Keratinocyte (primary cell): ENCODE data around the gene ZNF443. TPM values are rescaled to one million over a fixed set of nuclear protein-coding genes. Genes with fewer than 3 reads are reported as not detected.

ENCODE experiments used
- DNase-seq: peaks from one replicate; pipeline ENCODE4 v3.0.0-alpha.2; 2011; ENCODE audit warnings: low read depth, missing footprints, low spot score
- FAIRE-seq: peaks from 2 replicates; lab custom pipeline; 2011; peaks lifted over from hg19 to GRCh38; lab: Jason Lieb, UNC
- H2AFZ ChIP-seq: 2 replicates; pipeline ENCODE4 v1.6.0; 2012; ENCODE audit warnings: low read length, control low read depth, inconsistent platforms; ENCODE audit not compliant: control insufficient read depth
- H3K27ac ChIP-seq: 2 replicates; pipeline ENCODE4 v1.5.1; 2011; ENCODE audit warnings: low read length; ENCODE audit not compliant: control insufficient read depth, insufficient read depth
- H3K27me3 ChIP-seq: 3 replicates; pipeline ENCODE4 v1.6.0; 2011; ENCODE audit warnings: low read length; ENCODE audit not compliant: control insufficient read depth, insufficient read depth; ENCODE audit errors: extremely low read depth
- H3K36me3 ChIP-seq, 2 experiments: 2 replicates in 1 of 2; 3 replicates in 1 of 2; pipeline ENCODE4 v1.5.1; 2011; ENCODE audit warnings: low read length in 2 of 2, mild to moderate bottlenecking in 1 of 2; ENCODE audit not compliant: control insufficient read depth in 2 of 2, insufficient read depth in 2 of 2; ENCODE audit errors: extremely low read depth in 1 of 2
- H3K4me1 ChIP-seq: 3 replicates; pipeline ENCODE4 v1.5.1; 2011; ENCODE audit warnings: low read length; ENCODE audit not compliant: control insufficient read depth, insufficient read depth; ENCODE audit errors: extremely low read depth
- H3K4me2 ChIP-seq: 3 replicates; pipeline ENCODE4 v1.6.0; 2011; ENCODE audit warnings: low read depth, low read length; ENCODE audit not compliant: control insufficient read depth, insufficient read depth; ENCODE audit errors: extremely low read depth
- H3K4me3 ChIP-seq, 3 experiments: fragments of 200-600 bp in 1 of 3; sonication (generic) in 1 of 3; 2 replicates in 2 of 3; 3 replicates in 1 of 3; pipeline ENCODE4 v1.5.1; 2011 to 2016; ENCODE audit warnings: low read length in 3 of 3, mild to moderate bottlenecking in 3 of 3, control low read depth in 2 of 3, inconsistent platforms in 1 of 3, low read depth in 1 of 3, mixed read lengths in 1 of 3, mixed run types in 1 of 3, moderate library complexity in 1 of 3; ENCODE audit not compliant: control insufficient read depth in 2 of 3, insufficient read depth in 2 of 3; ENCODE audit errors: extremely low read depth in 1 of 3
- H3K79me2 ChIP-seq: 2 replicates; pipeline ENCODE4 v1.6.0; 2012; ENCODE audit warnings: low read length; ENCODE audit not compliant: control insufficient read depth, insufficient read depth
- H3K9ac ChIP-seq: 3 replicates; pipeline ENCODE4 v1.6.0; 2011; ENCODE audit warnings: low read length; ENCODE audit not compliant: control insufficient read depth, insufficient read depth; ENCODE audit errors: extremely low read depth
- H3K9me1 ChIP-seq: 3 replicates; pipeline ENCODE4 v1.6.0; 2011; ENCODE audit warnings: low read length; ENCODE audit not compliant: control insufficient read depth, insufficient read depth; ENCODE audit errors: extremely low read depth
- H3K9me3 ChIP-seq: 2 replicates; pipeline ENCODE4 v1.5.1; 2012; ENCODE audit warnings: low read depth, low read length; ENCODE audit not compliant: control insufficient read depth
- H4K20me1 ChIP-seq: 3 replicates; pipeline ENCODE4 v1.6.0; 2011; ENCODE audit warnings: low read length; ENCODE audit not compliant: control insufficient read depth, insufficient read depth; ENCODE audit errors: extremely low read depth
- CTCF ChIP-seq, 3 experiments: IDR thresholded peaks in 1 of 3; conservative IDR thresholded peaks in 1 of 3; optimal IDR thresholded peaks in 1 of 3; 2 replicates in 2 of 3; 3 replicates in 1 of 3; pipeline versions ENCODE3 to v1.5.1; 2011; ENCODE audit warnings: low read length in 3 of 3, mild to moderate bottlenecking in 3 of 3, moderate library complexity in 2 of 3, control low read depth in 1 of 3, inconsistent platforms in 1 of 3; ENCODE audit not compliant: insufficient read depth in 2 of 3; ENCODE audit errors: extremely low read depth in 1 of 3
- EZH2 ChIP-seq: IDR thresholded peaks from one replicate; pipeline ENCODE4 v1.6.1; 2012; ENCODE audit warnings: inconsistent platforms, mild to moderate bottlenecking, low read length, moderate library complexity
- dilution Hi-C: fragments of 300-500 bp; cut with MboI; formaldehyde crosslinking; loops from one replicate; pipeline ENCODE4 v1.7.0; 2020; ENCODE audit warnings: low sequenced_read_pairs; ENCODE audit not compliant: extremely low pct_ligation_motif_present
- polyA plus RNA-seq, 5 experiments: library from polyadenylated mRNA; depleted of rRNA in 3 of 5; stranded (reverse) in 3 of 5; stranded (forward) in 1 of 5; unstranded in 1 of 5; fragments of >200 nt; gene quantifications; 1 replicate in 1 of 5; 2 replicates in 3 of 5; 3 replicates in 1 of 5; pipeline versions ENCODE4 v1.2.1 to v1.2.3, GENCODE V29; 2011 to 2012; ENCODE audit warnings: missing spikeins in 2 of 5, low read depth in 1 of 5, low replicate concordance in 1 of 5

Gene ZNF443
- polyA plus RNA-seq, 1 donor (not counting 4 experiments of a cell fraction or from before 2014, with no cell fraction given): 3.1 TPM

GRCh38 chr19:12484371-12485051, 43.7 kb upstream of the ZNF443 start, which contains the start of gene ZNF709:
Gene ZNF709, minus strand, starts transcription at chr19:12484816. Its CDS starts 159 bp downstream, at chr19:12484657.
- peak within 1 kb of the TSS; percentile 76 for H3K9ac ChIP-seq
- peak; percentile 75 for FAIRE-seq
- no peaks in the 10 kb centered on the region for H3K36me3 ChIP-seq

GRCh38 chr19:12484011-12484370, 43.2 kb upstream of the ZNF443 start:
- H2AFZ ChIP-seq: peak overlapping the region; percentile 97

More at GRCh38 chr19:12484371-12485051, 43.7 kb upstream of the ZNF443 start, which contains the start of gene ZNF709:
- Histone ChIP-seq H3K4me1 (peaks cover 6% of the 10 kb centered on the region), H3K4me3 (peak within 1 kb of the TSS; percentile 77 to 91 (median 88)), H3K27ac (no peak within 1 kb of the TSS), H2AFZ (peak within 1 kb of the TSS; percentile 97), H3K9me1 (no peaks in the 10 kb centered on the region), H3K79me2 (peaks cover 5% of the 10 kb centered on the region), H3K9me3 (no peaks in the 10 kb centered on the region), H3K27me3 (no peaks in the 10 kb centered on the region), H4K20me1 (no peaks in the 10 kb centered on the region), H3K4me2 (peak within 1 kb of the TSS; percentile 89)
- dilution Hi-C loops: no loop called here
- DNase-seq: peak; percentile 30
- TF ChIP-seq CTCF (optimal IDR thresholded peaks at IDR 0.05 in 1 of 3, IDR thresholded peaks at IDR 0.05 in 1 of 3, conservative IDR thresholded peaks at IDR 0.05 in 1 of 3; ENCODE audit: extremely low read depth in 1 of 3, insufficient read depth in 2 of 3, low read length in 3 of 3): no peak
- TF ChIP-seq EZH2: no peak

More at GRCh38 chr19:12484011-12484370, 43.2 kb upstream of the ZNF443 start:
- no peaks in the 10 kb centered on the region for H4K20me1 ChIP-seq
- H3K9me3 ChIP-seq: no peaks in the 10 kb centered on the region
- peak overlapping the region; percentile 89 for H3K4me2 ChIP-seq
- no peak overlapping the region for H3K27ac ChIP-seq
- peak; percentile 23 for FAIRE-seq
- dilution Hi-C loops: no loop called here
- H3K9ac ChIP-seq: peak overlapping the region; percentile 76
- peaks cover 5% of the 10 kb centered on the region for H3K79me2 ChIP-seq
- no peak for TF ChIP-seq CTCF (optimal IDR thresholded peaks at IDR 0.05 in 1 of 3, IDR thresholded peaks at IDR 0.05 in 1 of 3, conservative IDR thresholded peaks at IDR 0.05 in 1 of 3; ENCODE audit: extremely low read depth in 1 of 3, insufficient read depth in 2 of 3, low read length in 3 of 3)
- TF ChIP-seq EZH2: no peak
- no peaks in the 10 kb centered on the region for H3K36me3 ChIP-seq
- no peaks in the 10 kb centered on the region for H3K27me3 ChIP-seq
- no peak for DNase-seq
- peaks cover 6% of the 10 kb centered on the region for H3K4me1 ChIP-seq
- peak overlapping the region; percentile 77 to 91 (median 88) for H3K4me3 ChIP-seq
- no peaks in the 10 kb centered on the region for H3K9me1 ChIP-seq
